EL (cell line): ENCODE data around the gene HNMT.
A peak's percentile ranks its signal among the peaks of the same experiment; 100 is the strongest.
"Not testable (repeated sequence)": the region's sequence is repeated elsewhere in the genome, so short reads cannot be mapped to it uniquely, and the experiment has no call there.

Experiments
- DNase-seq: peaks from one replicate; pipeline ENCODE4 v3.0.0-alpha.2; 2016

Gene HNMT

DNA sequence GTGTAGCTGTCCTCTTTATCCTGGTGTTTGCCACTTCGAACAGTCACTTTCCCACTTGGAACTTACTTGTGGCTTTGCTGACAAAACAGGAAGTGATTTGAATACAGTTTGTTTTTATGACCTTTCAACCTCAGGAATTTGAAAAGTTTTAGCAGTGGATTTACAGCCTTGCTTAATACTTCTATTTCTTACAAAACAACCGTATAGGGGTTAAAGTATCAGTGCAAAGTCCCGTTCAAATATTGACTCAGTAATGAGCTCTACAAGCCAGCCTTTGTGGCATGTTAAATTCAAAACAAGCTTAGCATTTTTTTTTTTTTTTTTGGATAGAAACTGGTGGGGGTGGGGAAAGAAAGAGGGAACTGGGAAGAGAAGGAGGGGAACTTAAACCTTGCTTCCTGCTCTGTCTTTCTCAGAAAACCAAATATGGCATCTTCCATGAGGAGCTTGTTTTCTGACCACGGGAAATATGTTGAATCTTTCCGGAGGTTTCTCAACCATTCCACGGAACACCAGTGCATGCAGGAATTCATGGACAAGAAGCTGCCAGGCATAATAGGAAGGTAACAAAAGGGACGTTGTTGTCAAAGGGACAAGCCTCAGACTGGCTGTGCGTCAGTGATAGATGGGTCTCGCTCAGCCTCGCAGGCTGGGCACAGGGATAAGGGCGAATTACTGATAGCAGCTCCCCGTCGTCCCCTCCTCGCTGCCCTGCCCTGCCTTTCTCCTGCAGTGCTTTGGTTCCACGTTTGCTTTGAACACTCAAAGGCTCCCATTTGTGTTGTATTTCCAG lies at the start of gene HNMT:
HNMT (plus strand) TSS at position 408 of the 793 bp plus-strand sequence; CDS start at position 427, 19 bp downstream.
- peak; percentile 61 for DNase-seq

DNA sequence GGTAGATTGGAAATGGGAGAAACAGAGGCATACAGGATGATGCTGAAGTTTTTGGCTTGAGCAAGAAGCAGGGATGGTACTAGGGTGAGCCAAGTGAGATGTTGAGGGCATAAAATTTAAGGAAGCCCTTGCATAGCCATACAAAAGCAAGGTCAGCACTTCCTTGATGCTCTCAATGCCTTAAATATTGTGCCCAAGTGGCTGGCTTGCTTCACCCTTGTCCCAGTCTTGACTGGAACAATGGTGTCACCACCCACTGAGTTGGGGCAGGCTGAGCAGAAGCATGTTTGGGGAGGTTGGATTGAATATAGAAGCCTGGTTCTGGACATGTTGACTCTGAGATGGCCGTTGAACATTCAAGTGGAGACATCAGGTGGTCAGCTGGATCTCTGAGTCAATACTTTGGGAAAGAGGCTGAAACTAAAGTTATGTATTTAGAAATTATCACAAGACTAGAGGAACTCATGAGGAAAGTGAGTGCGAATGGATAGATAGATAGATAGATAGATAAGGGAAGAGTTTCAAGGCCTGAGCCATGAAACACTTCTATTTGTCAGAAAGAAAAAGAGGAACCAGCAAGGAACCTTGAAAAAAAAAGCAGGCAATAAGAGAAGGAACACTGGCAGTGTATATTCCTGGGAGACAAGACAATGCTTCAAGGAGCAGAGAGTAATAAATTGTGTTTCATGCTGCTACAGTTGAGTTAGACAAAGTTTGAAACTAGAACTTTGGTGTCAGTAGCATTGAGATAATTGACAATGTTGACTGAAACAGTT lies 43.0 kb upstream of the HNMT start:
- DNase-seq = no peak

DNA sequence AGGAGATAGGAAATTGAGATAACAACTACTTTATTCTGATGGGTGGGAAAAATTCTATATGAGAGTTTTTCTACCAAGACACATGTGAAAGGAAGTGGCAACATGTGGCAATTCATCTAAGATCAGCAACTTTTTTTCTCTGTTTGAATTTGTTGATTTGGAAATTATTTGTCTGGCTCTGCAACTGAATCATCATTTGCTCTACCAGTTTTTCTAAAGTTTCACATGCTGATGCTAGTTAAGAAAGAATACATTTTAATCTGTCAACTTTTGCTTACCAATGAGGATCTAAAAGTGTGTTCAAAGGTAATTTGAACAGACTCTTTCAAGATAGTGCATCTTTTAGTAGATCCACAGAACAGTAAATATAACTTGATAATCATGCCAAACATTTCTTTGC lies 42.1 kb upstream of the HNMT start:
- DNase-seq = not testable (repeated sequence)

GRCh38 chr2:137924019-137924418 lies 40.3 kb upstream of the HNMT start:
- DNase-seq = no peak

DNA sequence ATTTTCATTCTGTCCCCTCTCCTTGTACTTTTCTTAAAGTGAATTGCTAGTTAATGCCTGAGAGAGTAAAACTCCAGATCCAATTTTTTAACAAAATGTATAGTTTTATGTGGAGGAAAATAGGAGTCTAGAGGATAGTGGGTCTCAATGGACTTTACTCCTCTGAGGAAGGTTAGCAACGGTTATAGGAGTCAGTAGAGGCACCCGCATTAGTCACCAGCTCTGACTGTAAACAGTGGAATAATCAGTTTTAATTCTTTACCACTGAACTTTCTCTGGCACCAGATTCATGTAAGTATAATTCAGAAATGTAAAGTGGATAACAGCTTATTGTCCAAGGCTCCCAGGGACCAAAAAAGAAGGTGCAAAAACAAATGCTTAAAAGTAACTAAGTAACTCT lies 38.7 kb upstream of the HNMT start:
- DNase-seq = no peak

- no peak for DNase-seq
Observed at GRCh38 chr2:137927846-137928245, 36.4 kb upstream of the HNMT start.

GRCh38 chr2:137928547-137929518 lies 35.4 kb upstream of the HNMT start:
- peak; percentile 72 for DNase-seq

DNA sequence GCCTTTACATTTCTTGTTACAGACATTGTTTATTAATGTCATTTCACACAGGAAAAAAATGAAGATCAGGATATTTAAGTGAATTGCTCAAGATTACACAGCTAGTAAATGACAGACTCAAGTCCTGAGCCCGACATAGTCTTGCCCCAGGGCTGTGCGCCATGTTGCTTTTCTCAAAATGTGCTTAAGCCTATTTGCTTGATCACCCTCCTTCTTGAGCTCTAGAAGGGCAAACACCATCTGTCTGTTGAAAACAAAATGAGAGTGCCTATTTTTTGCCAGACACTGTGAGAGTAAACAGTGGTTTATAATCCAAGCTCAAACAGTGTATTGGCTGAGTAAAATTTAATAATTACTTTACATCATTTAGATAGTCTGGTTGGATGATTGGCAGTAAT lies 34.8 kb upstream of the HNMT start:
- DNase-seq = no peak

- no peak for DNase-seq
Observed at GRCh38 chr2:137930146-137930545, 34.1 kb upstream of the HNMT start.

- DNase-seq = no peak
Observed at GRCh38 chr2:137935591-137935990, 28.7 kb upstream of the HNMT start.

DNA sequence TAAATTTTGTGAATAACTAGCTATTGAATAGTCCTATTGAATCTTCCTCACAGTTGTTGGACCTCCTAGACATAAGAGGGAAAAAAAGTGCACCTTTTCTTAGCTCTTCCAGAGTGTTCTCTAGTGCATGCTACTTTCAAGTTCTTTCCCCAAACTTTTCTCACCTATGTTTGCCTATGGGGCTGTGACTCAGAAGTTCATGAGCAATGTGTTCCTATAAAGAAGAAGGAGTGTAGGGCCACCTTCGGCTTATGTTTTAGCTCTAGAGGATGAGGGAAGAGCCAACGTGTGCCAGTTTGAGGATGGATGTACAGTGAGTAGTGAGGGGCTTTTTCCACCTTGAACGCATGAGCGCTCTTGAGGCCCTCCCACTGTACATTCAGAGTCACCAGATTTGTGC lies 27.0 kb upstream of the HNMT start:
- DNase-seq = no peak

GRCh38 chr2:137937778-137938177 lies 26.5 kb upstream of the HNMT start:
- no peak for DNase-seq

GRCh38 chr2:137938204-137938603 lies 26.1 kb upstream of the HNMT start:
- DNase-seq = no peak

DNA sequence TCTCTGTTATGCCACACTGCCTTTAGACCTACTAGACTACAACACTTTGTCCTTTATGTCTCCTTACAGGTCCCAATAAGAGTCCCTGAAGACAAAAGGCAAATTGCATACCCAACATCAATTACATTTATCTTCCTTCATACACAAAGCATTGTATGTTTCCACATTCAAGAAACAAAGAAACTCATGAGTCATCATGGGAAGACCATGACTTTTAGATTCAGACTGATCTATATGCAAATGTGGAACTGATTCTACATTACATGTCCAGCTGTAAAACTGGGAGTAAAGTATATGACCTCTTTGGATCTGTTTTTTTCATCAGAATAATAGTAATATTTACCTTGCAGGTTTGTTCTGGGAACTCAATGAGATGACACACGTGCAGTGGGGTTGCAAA lies 25.2 kb upstream of the HNMT start:
- no peak for DNase-seq

- DNase-seq = no peak
Observed at GRCh38 chr2:137940154-137940553, 24.1 kb upstream of the HNMT start.

GRCh38 chr2:137942037-137942832 lies 22.0 kb upstream of the HNMT start:
- DNase-seq = no peak

DNA sequence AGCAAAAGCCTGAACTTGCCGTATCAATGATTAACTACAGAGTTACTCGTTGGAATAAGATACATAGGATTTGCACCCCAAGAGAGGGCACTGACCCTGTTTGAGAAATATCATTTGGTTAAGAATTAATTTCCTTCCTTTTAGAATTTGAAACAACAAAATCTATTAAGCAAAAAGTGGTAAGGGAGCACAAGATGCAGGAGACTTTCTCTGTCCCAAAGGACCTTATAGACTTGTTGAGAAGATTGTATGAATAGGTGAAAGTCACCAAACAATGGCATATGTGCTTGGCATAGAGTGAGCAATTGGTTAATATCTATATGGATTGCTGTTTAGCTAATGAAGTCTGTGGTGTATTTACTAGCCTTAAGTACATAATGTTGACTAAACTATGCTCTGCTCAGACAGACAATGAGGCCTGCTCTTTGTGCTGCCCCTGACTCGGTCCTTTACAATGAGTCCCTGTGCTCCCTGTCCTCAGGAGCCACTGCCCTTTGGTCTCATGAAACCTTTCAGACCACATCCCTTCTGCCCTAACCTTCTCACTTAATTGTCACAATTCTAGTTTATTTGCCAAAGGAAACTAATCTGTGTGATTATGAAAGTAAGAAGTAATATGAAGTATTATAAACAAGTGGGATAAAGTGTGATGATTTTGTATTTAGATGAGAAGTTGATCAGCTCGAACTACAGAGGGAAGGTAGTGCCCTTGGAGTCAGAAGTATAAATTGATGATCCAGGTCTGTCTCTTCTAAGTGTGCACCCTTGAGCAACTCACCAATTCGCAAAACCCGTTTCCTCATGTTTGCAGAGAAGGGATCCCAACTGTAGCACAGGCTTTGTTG lies 21.2 kb upstream of the HNMT start:
- no peak for DNase-seq

DNA sequence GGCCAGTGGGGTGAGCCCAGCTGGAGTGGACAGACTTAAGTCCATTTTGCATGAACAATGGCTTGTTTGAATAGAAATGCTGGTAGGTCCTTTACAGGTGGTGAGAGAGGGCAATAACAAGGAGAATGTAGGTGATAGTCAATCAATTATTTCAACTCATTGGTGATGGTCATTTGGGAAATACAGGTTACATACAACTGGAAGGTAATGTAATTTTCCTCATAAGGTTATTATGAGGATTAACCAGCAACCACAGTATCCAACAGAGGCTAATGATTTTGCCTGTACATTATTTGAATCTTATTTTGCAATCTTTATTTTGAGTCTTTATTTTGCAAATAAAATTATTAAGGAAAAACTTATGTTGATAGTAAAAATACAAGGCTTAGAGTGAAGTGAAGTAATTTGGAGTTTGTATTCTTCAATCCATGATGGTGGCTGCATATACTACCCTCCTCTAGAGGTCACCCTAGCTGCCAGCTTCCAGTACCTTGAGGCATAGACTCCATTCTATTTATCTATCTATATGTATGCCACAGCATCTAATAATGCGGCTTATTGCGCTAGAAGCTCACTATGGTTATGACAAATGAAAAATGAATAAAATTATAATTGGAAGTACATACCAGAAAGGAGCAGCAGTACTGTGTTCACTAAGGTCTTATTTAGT lies 20.5 kb upstream of the HNMT start:
- DNase-seq = no peak

DNA sequence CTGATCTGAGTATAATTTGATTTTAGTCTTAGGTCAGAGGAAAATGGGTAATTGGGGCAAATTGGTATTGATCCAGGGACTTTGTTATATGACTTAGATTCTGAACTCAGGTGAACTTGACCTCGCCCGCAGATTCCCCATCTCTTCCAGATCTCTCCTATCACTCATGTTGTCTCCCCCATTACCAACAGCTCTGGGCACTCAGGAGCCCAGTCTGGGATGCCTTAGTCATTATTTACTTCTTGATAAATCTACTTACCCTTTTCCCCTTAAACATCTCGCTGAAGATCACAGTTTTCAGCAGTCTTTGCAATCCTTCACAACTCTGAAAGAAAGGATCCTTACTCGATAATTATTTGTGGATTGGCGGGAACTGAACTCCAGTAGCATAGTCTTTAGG lies 19.6 kb upstream of the HNMT start:
- DNase-seq = no peak

GRCh38 chr2:137945229-137945628 lies 19.0 kb upstream of the HNMT start:
- DNase-seq = no peak

GRCh38 chr2:137946227-137946626 lies 18.0 kb upstream of the HNMT start:
- no peak for DNase-seq
